HEK293 (cell line): ENCODE results near the gene TMEM91.

ENCODE experiments used
- CTCF ChIA-PET: fragments of 350-600 bp; formaldehyde crosslinking; extraction: SDS; loops from one replicate; lab custom pipeline; 2021; ENCODE audit warnings: antibody characterized with exemption; lab: Yijun Ruan, JAX
- POLR2A ChIA-PET: fragments of 300-600 bp; formaldehyde crosslinking; extraction: SDS; loops from one replicate; lab custom pipeline; 2020; ENCODE audit warnings: antibody characterized with exemption, inconsistent platforms; lab: Yijun Ruan, JAX
- H3K27ac ChIP-seq: fragments of 200-500 bp; sonication (Bioruptor generic); 2 replicates; pipeline ENCODE4 v1.5.1; 2014; ENCODE audit warnings: low read depth, low read length, control low read depth, inconsistent platforms; ENCODE audit errors: extremely low read depth
- H3K36me3 ChIP-seq, 2 experiments: fragments of 200-500 bp in 1 of 2; sonication (Bioruptor generic) in 1 of 2; 1 replicate in 1 of 2; 2 replicates in 1 of 2; pipeline ENCODE4 v1.5.1; 2014 to 2017; ENCODE audit warnings: inconsistent platforms in 2 of 2, low read length in 2 of 2; ENCODE audit not compliant: control insufficient read depth in 2 of 2, insufficient read depth in 1 of 2
- H3K4me1 ChIP-seq: fragments of 200-500 bp; sonication (Bioruptor generic); 2 replicates; pipeline ENCODE4 v1.5.1; 2014; ENCODE audit warnings: mild to moderate bottlenecking, low read length, inconsistent platforms; ENCODE audit not compliant: control insufficient read depth, insufficient read depth
- H3K4me3 ChIP-seq: 2 replicates; pipeline ENCODE4 v1.5.1; 2011; ENCODE audit warnings: low read depth, mild to moderate bottlenecking, control low read depth, low read length, moderate library complexity
- H3K9me3 ChIP-seq: fragments of 200-500 bp; sonication (Bioruptor generic); 2 replicates; pipeline ENCODE4 v1.5.1; 2014; ENCODE audit warnings: low read depth, low read length, inconsistent platforms; ENCODE audit not compliant: control insufficient read depth, insufficient read depth
- KLF7 ChIP-seq: fragments of 450-650 bp; formaldehyde crosslinking; IDR thresholded peaks from 2 replicates; pipeline ENCODE4 v1.5.1; 2016; ENCODE audit warnings: missing biosample characterization, missing genetic modification characterization, borderline replicate concordance
- KLF8 ChIP-seq: fragments of 450-650 bp; formaldehyde crosslinking; IDR thresholded peaks from 2 replicates; pipeline ENCODE4 v1.5.1; 2016; ENCODE audit warnings: missing biosample characterization, missing genetic modification characterization
- MYNN ChIP-seq: fragments of 450-650 bp; formaldehyde crosslinking; IDR thresholded peaks from 2 replicates; pipeline ENCODE4 v1.5.1; 2016; ENCODE audit warnings: missing biosample characterization, missing genetic modification characterization, borderline replicate concordance
- SALL2 ChIP-seq: fragments of 450-650 bp; formaldehyde crosslinking; IDR thresholded peaks from 2 replicates; pipeline ENCODE4 v1.5.0; 2017; ENCODE audit warnings: missing biosample characterization, mild to moderate bottlenecking, missing genetic modification characterization, borderline replicate concordance
- SP3 ChIP-seq: fragments of 450-650 bp; formaldehyde crosslinking; IDR thresholded peaks from 2 replicates; pipeline ENCODE4 v1.5.1; 2016; ENCODE audit warnings: missing biosample characterization, missing genetic modification characterization
- ZBTB48 ChIP-seq: fragments of 450-650 bp; formaldehyde crosslinking; IDR thresholded peaks from 2 replicates; pipeline ENCODE4 v1.5.1; 2016; ENCODE audit warnings: missing biosample characterization, missing genetic modification characterization
- ZBTB8A ChIP-seq: fragments of 450-650 bp; formaldehyde crosslinking; IDR thresholded peaks from 2 replicates; pipeline ENCODE4 v1.5.1; 2016; ENCODE audit warnings: missing biosample characterization, missing genetic modification characterization
- ZNF10 ChIP-seq: fragments of 450-650 bp; formaldehyde crosslinking; IDR thresholded peaks from 2 replicates; pipeline ENCODE4 v1.5.1; 2017; ENCODE audit warnings: missing biosample characterization, missing genetic modification characterization
- ZNF121 ChIP-seq: fragments of 450-650 bp; formaldehyde crosslinking; IDR thresholded peaks from 2 replicates; pipeline ENCODE4 v1.5.1; 2016; ENCODE audit warnings: missing biosample characterization, missing genetic modification characterization
- ZNF140 ChIP-seq: fragments of 450-650 bp; formaldehyde crosslinking; IDR thresholded peaks from 2 replicates; pipeline ENCODE4 v1.5.1; 2016; ENCODE audit warnings: missing biosample characterization, missing genetic modification characterization
- ZNF266 ChIP-seq: fragments of 450-650 bp; formaldehyde crosslinking; IDR thresholded peaks from 2 replicates; pipeline ENCODE4 v1.5.1; 2016; ENCODE audit warnings: missing biosample characterization, missing genetic modification characterization, low read depth
- ZNF416 ChIP-seq: fragments of 450-650 bp; formaldehyde crosslinking; IDR thresholded peaks from 2 replicates; pipeline ENCODE4 v1.5.1; 2016; ENCODE audit warnings: missing biosample characterization, missing genetic modification characterization
- ZNF426 ChIP-seq: fragments of 450-650 bp; formaldehyde crosslinking; IDR thresholded peaks from 2 replicates; pipeline ENCODE4 v1.5.1; 2017; ENCODE audit warnings: missing biosample characterization, missing genetic modification characterization, mild to moderate bottlenecking, inconsistent platforms, moderate library complexity
- ZNF501 ChIP-seq: fragments of 450-650 bp; formaldehyde crosslinking; IDR thresholded peaks from 2 replicates; pipeline ENCODE4 v1.5.1; 2016; ENCODE audit warnings: missing biosample characterization, missing genetic modification characterization
- ZNF530 ChIP-seq: fragments of 450-650 bp; formaldehyde crosslinking; IDR thresholded peaks from 2 replicates; pipeline ENCODE4 v1.5.1; 2016; ENCODE audit warnings: low read depth, missing biosample characterization, missing genetic modification characterization
- ZNF571 ChIP-seq: fragments of 450-650 bp; formaldehyde crosslinking; IDR thresholded peaks from 2 replicates; pipeline ENCODE4 v1.5.0; 2017; ENCODE audit warnings: missing biosample characterization, missing genetic modification characterization
- ZNF621 ChIP-seq: fragments of 450-650 bp; formaldehyde crosslinking; IDR thresholded peaks from 2 replicates; pipeline ENCODE4 v1.5.1; 2017; ENCODE audit warnings: missing biosample characterization, missing genetic modification characterization
- ZNF664 ChIP-seq: fragments of 450-650 bp; formaldehyde crosslinking; IDR thresholded peaks from 2 replicates; pipeline ENCODE4 v1.5.1; 2016; ENCODE audit warnings: missing biosample characterization, missing genetic modification characterization
- ZNF670 ChIP-seq: fragments of 450-650 bp; formaldehyde crosslinking; IDR thresholded peaks from 2 replicates; pipeline ENCODE4 v1.5.1; 2016; ENCODE audit warnings: missing biosample characterization, missing genetic modification characterization, low read depth
- ZNF701 ChIP-seq: fragments of 450-650 bp; formaldehyde crosslinking; IDR thresholded peaks from 2 replicates; pipeline ENCODE4 v1.5.1; 2016; ENCODE audit warnings: missing biosample characterization, missing genetic modification characterization
- ZNF76 ChIP-seq: fragments of 450-650 bp; formaldehyde crosslinking; IDR thresholded peaks from 2 replicates; pipeline ENCODE4; 2016; ENCODE audit warnings: low read depth, missing biosample characterization, missing genetic modification characterization, borderline replicate concordance
- ZNF777 ChIP-seq: fragments of 450-650 bp; formaldehyde crosslinking; IDR thresholded peaks from 2 replicates; pipeline ENCODE4 v1.5.1; 2017; ENCODE audit warnings: missing biosample characterization, missing genetic modification characterization, borderline replicate concordance
- ZNF792 ChIP-seq: fragments of 450-650 bp; formaldehyde crosslinking; IDR thresholded peaks from 2 replicates; pipeline ENCODE4 v1.5.1; 2016; ENCODE audit warnings: missing biosample characterization, missing genetic modification characterization
- TF ChIP-seq, protein P1 (sequence below): fragments of 450-650 bp; formaldehyde crosslinking; IDR thresholded peaks from 2 replicates; pipeline ENCODE4 v1.5.1; 2016; ENCODE audit warnings: missing biosample characterization, missing genetic modification characterization
- TF ChIP-seq, protein P2 (sequence below): fragments of 450-650 bp; formaldehyde crosslinking; IDR thresholded peaks from 2 replicates; pipeline ENCODE4 v1.5.1; 2017; ENCODE audit warnings: missing biosample characterization, missing genetic modification characterization
- TF ChIP-seq, protein P3 (sequence below): fragments of 450-650 bp; formaldehyde crosslinking; IDR thresholded peaks from 2 replicates; pipeline ENCODE4 v1.5.1; 2016; ENCODE audit warnings: missing biosample characterization, missing genetic modification characterization, borderline replicate concordance
- TF ChIP-seq, protein P4 (sequence below): fragments of 450-650 bp; formaldehyde crosslinking; IDR thresholded peaks from 2 replicates; pipeline ENCODE4 v1.5.1; 2016; ENCODE audit warnings: missing biosample characterization, missing genetic modification characterization
- TF ChIP-seq, protein P5 (sequence below): fragments of 450-650 bp; formaldehyde crosslinking; IDR thresholded peaks from 2 replicates; pipeline ENCODE4 v1.5.1; 2016; ENCODE audit warnings: missing biosample characterization, missing genetic modification characterization

The TMEM91 gene

DNA sequence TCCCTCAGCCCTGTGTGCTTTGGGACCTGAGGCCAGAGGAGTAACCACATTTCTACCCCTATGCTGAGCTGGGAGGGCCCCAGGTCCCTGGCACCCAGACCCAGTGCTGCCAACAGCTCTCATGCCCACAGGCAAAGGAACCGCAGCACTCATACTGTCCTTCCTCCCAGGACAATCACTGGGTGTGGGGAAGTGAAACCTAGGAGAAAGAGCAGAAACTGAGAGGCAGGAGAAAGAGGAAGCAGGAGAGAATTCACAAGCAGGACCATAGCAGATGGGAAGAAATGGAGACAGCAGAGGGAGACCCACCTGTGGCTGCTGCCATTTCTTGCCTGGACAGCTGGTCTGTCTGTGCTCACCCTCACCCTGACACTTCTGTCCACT is 47.5 kb upstream of the TMEM91 start (continued):
- TF ChIP-seq KLF8 = no peak
- no peak for TF ChIP-seq ZNF670 (tag by site-specific recombination)
- TF ChIP-seq, protein P1, sequence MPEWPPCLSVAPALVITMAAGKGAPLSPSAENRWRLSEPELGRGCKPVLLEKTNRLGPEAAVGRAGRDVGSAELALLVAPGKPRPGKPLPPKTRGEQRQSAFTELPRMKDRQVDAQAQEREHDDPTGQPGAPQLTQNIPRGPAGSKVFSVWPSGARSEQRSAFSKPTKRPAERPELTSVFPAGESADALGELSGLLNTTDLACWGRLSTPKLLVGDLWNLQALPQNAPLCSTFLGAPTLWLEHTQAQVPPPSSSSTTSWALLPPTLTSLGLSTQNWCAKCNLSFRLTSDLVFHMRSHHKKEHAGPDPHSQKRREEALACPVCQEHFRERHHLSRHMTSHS (tag by site-specific recombination) = no peak
- no peak for TF ChIP-seq KLF7 (tag by site-specific recombination)
- no peak for TF ChIP-seq MYNN (tag by site-specific recombination)
- TF ChIP-seq, protein P2, sequence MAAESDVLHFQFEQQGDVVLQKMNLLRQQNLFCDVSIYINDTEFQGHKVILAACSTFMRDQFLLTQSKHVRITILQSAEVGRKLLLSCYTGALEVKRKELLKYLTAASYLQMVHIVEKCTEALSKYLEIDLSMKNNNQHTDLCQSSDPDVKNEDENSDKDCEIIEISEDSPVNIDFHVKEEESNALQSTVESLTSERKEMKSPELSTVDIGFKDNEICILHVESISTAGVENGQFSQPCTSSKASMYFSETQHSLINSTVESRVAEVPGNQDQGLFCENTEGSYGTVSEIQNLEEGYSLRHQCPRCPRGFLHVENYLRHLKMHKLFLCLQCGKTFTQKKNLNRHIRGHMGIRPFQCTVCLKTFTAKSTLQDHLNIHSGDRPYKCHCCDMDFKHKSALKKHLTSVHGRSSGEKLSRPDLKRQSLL (tag by site-specific recombination) = no peak
- no peak for TF ChIP-seq ZNF571
- no peak for TF ChIP-seq ZNF266 (tag by site-specific recombination)
- no peak for TF ChIP-seq ZNF701
- no peak for TF ChIP-seq ZNF121

DNA sequence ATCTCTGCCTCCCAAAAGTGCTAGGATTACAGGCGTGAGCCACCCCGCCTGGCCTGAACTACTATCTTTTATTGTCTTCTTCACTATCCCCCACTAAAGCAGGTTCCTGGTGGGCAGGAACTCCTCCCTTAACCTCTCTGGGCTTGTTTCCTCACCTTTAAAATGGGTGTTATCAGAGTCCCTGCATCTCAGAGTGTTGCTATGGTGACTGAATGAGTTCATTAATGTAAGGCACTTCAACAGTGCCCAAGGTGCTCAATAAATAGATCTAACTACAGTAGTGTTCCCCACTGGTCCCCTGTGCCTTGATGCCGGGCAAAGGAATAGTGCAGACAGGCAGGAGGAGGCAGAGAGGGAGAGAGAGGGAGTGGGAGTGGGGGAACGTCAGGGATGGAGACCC is 45.9 kb upstream of the TMEM91 start:
- no peaks in the 10 kb centered on the region for H3K4me1 ChIP-seq
- ChIA-PET CTCF (no interaction called here), POLR2A (interaction anchor here (1.2 kb wide), 1 partner anchor 12 kb away, joined by 9 read pairs; no protein-coding TSS in a partner anchor)
- no peak overlapping the region for H3K27ac ChIP-seq
- H3K36me3 ChIP-seq = peaks cover 19 to 47% of the 10 kb centered on the region in 2 experiments; a peak in 2 of 3 replicates
- TF ChIP-seq SALL2 (no peak), ZNF530 (tag by site-specific recombination) (no peak), ZBTB48 (tag by site-specific recombination) (no peak), ZNF792 (tag by site-specific recombination) (no peak), ZNF140 (tag by site-specific recombination) (no peak), ZNF777 (tag by site-specific recombination) (no peak), SP3 (tag by site-specific recombination) (no peak), ZNF76 (tag by site-specific recombination) (no peak), ZNF621 (tag by site-specific recombination) (no peak), ZNF10 (no peak), ZBTB8A (no peak), ZNF416 (no peak), ZNF426 (tag by site-specific recombination) (no peak), ZNF664 (tag by site-specific recombination) (no peak), ZNF501 (tag by site-specific recombination) (no peak)
- TF ChIP-seq, protein P3, sequence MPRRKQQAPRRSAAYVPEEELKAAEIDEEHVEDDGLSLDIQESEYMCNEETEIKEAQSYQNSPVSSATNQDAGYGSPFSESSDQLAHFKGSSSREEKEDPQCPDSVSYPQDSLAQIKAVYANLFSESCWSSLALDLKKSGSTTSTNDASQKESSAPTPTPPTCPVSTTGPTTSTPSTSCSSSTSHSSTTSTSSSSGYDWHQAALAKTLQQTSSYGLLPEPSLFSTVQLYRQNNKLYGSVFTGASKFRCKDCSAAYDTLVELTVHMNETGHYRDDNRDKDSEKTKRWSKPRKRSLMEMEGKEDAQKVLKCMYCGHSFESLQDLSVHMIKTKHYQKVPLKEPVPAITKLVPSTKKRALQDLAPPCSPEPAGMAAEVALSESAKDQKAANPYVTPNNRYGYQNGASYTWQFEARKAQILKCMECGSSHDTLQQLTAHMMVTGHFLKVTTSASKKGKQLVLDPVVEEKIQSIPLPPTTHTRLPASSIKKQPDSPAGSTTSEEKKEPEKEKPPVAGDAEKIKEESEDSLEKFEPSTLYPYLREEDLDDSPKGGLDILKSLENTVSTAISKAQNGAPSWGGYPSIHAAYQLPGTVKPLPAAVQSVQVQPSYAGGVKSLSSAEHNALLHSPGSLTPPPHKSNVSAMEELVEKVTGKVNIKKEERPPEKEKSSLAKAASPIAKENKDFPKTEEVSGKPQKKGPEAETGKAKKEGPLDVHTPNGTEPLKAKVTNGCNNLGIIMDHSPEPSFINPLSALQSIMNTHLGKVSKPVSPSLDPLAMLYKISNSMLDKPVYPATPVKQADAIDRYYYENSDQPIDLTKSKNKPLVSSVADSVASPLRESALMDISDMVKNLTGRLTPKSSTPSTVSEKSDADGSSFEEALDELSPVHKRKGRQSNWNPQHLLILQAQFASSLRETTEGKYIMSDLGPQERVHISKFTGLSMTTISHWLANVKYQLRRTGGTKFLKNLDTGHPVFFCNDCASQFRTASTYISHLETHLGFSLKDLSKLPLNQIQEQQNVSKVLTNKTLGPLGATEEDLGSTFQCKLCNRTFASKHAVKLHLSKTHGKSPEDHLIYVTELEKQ (tag by site-specific recombination) = no peak
- TF ChIP-seq, protein P4, sequence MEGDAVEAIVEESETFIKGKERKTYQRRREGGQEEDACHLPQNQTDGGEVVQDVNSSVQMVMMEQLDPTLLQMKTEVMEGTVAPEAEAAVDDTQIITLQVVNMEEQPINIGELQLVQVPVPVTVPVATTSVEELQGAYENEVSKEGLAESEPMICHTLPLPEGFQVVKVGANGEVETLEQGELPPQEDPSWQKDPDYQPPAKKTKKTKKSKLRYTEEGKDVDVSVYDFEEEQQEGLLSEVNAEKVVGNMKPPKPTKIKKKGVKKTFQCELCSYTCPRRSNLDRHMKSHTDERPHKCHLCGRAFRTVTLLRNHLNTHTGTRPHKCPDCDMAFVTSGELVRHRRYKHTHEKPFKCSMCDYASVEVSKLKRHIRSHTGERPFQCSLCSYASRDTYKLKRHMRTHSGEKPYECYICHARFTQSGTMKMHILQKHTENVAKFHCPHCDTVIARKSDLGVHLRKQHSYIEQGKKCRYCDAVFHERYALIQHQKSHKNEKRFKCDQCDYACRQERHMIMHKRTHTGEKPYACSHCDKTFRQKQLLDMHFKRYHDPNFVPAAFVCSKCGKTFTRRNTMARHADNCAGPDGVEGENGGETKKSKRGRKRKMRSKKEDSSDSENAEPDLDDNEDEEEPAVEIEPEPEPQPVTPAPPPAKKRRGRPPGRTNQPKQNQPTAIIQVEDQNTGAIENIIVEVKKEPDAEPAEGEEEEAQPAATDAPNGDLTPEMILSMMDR = no peak
- TF ChIP-seq, protein P5, sequence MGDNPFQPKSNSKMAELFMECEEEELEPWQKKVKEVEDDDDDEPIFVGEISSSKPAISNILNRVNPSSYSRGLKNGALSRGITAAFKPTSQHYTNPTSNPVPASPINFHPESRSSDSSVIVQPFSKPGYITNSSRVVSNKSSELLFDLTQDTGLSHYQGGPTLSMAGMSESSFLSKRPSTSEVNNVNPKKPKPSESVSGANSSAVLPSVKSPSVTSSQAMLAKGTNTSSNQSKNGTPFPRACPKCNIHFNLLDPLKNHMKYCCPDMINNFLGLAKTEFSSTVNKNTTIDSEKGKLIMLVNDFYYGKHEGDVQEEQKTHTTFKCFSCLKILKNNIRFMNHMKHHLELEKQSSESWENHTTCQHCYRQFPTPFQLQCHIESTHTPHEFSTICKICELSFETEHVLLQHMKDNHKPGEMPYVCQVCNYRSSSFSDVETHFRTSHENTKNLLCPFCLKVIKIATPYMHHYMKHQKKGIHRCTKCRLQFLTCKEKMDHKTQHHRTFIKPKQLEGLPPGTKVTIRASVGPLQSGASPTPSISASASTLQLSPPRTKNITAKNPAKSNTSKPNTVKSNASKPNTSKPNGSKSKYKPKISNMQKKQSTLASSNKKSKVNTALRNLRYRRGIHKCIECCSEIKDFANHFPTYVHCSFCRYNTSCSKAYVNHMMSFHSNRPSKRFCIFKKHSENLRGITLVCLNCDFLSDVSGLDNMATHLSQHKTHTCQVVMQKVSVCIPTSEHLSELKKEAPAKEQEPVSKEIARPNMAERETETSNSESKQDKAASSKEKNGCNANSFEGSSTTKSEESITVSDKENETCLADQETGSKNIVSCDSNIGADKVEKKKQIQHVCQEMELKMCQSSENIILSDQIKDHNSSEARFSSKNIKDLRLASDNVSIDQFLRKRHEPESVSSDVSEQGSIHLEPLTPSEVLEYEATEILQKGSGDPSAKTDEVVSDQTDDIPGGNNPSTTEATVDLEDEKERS = no peak
- no peaks in the 10 kb centered on the region for H3K9me3 ChIP-seq
- no peak overlapping the region for H3K4me3 ChIP-seq
